Parathyroid adenoma (tissue), 2 donors: Measurements from ENCODE around the gene IFIT1B.

Source experiments
- H2AFZ ChIP-seq: fragments of 300-600 bp; sonication (generic); one replicate; pipeline ENCODE4 v1.7.0; 2017; ENCODE audit warnings: antibody characterized with exemption, mild to moderate bottlenecking
- H3K27ac ChIP-seq: fragments of 300-600 bp; sonication (generic); one replicate; pipeline ENCODE4 v1.7.0; 2017
- H3K27me3 ChIP-seq: fragments of 300-600 bp; sonication (generic); one replicate; pipeline ENCODE4 v1.7.0; 2017; ENCODE audit warnings: low read length; ENCODE audit not compliant: control insufficient read depth, insufficient read depth
- H3K36me3 ChIP-seq: fragments of 300-600 bp; sonication (generic); one replicate; pipeline ENCODE4 v1.7.0; 2017; ENCODE audit warnings: low read length; ENCODE audit not compliant: control insufficient read depth, insufficient read depth
- H3K4me1 ChIP-seq: fragments of 300-600 bp; sonication (generic); one replicate; pipeline ENCODE4 v1.7.0; 2017; ENCODE audit warnings: control low read depth
- H3K4me2 ChIP-seq: fragments of 300-600 bp; sonication (generic); one replicate; pipeline ENCODE4 v1.7.0; 2017; ENCODE audit warnings: low read length
- H3K4me3 ChIP-seq: fragments of 300-600 bp; sonication (generic); one replicate; pipeline ENCODE4 v1.7.0; 2017; ENCODE audit warnings: low read depth, low read length
- H3K79me2 ChIP-seq: fragments of 300-600 bp; sonication (generic); one replicate; pipeline ENCODE4 v1.7.0; 2017; ENCODE audit warnings: control low read depth
- H3K9ac ChIP-seq: fragments of 300-600 bp; sonication (generic); one replicate; pipeline ENCODE4 v1.7.0; 2017; ENCODE audit warnings: mild to moderate bottlenecking
- H3K9me3 ChIP-seq: fragments of 300-600 bp; sonication (generic); one replicate; pipeline ENCODE4 v1.7.0; 2017; ENCODE audit warnings: low read length; ENCODE audit not compliant: control insufficient read depth
- TF ChIP-seq, protein P1 (sequence below): fragments of 300-600 bp; sonication (generic); IDR thresholded peaks from one replicate; pipeline ENCODE4 v1.7.0; 2017; ENCODE audit warnings: antibody characterized with exemption, mild to moderate bottlenecking
- donor health status: primary hyperparathyroidism.

IFIT1B gene

DNA sequence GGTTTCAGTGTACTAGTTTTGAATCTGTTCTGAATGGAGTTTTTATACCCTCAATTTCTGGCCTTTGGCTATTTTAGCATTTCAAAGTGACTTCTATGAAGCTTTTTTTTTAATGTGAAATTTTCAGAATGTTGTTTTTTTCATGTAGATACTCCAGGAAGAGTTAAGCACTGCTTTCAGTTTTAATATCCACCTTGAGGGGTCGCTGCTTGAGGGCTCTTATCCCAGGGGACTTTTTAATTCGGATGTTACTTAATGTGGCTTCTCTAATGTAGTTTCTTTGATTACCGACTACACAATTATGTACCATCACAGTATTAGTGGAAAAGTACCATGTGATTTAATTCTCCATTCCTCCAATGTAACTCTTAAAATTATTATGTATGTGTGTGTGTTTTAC is 41.7 kb downstream of the IFIT1B start:
- Histone ChIP-seq H3K4me3 (no peak overlapping the region), H3K4me2 (no peak overlapping the region), H3K36me3 (no peaks in the 10 kb centered on the region), H3K79me2 (peaks cover 7% of the 10 kb centered on the region), H3K27ac (no peak overlapping the region), H3K4me1 (peaks cover 13% of the 10 kb centered on the region), H3K27me3 (no peaks in the 10 kb centered on the region), H2AFZ (no peak overlapping the region), H3K9ac (no peak overlapping the region), H3K9me3 (no peaks in the 10 kb centered on the region)
- TF ChIP-seq, protein P1, sequence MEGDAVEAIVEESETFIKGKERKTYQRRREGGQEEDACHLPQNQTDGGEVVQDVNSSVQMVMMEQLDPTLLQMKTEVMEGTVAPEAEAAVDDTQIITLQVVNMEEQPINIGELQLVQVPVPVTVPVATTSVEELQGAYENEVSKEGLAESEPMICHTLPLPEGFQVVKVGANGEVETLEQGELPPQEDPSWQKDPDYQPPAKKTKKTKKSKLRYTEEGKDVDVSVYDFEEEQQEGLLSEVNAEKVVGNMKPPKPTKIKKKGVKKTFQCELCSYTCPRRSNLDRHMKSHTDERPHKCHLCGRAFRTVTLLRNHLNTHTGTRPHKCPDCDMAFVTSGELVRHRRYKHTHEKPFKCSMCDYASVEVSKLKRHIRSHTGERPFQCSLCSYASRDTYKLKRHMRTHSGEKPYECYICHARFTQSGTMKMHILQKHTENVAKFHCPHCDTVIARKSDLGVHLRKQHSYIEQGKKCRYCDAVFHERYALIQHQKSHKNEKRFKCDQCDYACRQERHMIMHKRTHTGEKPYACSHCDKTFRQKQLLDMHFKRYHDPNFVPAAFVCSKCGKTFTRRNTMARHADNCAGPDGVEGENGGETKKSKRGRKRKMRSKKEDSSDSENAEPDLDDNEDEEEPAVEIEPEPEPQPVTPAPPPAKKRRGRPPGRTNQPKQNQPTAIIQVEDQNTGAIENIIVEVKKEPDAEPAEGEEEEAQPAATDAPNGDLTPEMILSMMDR: peak; percentile 28

DNA sequence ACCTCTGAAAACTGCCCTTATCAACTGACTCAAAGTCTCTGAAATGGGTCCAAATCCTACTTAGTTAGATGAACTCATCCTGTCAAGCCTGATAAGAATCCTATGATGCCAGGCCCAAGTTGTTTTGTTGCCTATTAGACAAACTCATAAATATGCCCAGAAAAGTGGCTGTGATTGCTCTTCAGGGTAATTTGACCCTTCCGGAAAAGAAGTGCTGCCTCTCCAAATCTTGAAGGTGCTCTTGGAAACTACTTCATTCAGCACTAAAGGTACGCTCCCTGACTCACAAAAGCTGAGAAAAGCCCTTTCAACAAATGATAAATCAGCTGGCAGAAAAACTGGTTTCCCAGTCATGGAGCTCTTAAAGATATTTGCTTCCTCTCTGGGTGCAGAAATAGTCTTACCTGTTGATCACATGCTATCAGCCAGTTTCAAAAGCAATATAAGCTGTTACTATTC is 43.2 kb downstream of the IFIT1B start:
- H3K4me3 ChIP-seq: no peak overlapping the region
- H3K36me3 ChIP-seq: no peaks in the 10 kb centered on the region
- TF ChIP-seq, protein P1: no peak
- peak overlapping the region; percentile 79 for H3K27ac ChIP-seq
- H3K9me3 ChIP-seq: no peaks in the 10 kb centered on the region
- H3K27me3 ChIP-seq: no peaks in the 10 kb centered on the region
- no peak overlapping the region for H3K9ac ChIP-seq
- peaks cover 2% of the 10 kb centered on the region for H3K79me2 ChIP-seq
- no peak overlapping the region for H2AFZ ChIP-seq
- H3K4me1 ChIP-seq: peaks cover 13% of the 10 kb centered on the region
- H3K4me2 ChIP-seq: peak overlapping the region; percentile 32

DNA sequence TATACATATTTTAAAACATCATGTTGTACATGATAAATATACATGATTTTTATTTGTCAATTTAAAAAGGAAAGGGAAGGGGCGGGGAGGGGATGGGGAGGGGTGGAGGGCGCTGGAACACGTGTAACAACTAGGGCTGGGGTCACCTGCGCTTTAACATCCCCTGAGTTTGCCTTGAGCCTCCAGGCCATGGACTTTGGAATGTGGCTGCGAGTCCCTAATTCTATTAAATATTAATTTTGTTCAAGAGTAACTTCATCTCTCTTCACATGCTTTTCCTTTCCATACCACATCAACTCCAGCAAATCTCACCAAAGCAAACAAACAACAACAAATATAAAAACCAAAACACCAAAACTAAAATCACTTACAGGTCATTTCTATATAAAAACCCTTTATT is 47.1 kb downstream of the IFIT1B start:
- TF ChIP-seq, protein P1: no peak

DNA sequence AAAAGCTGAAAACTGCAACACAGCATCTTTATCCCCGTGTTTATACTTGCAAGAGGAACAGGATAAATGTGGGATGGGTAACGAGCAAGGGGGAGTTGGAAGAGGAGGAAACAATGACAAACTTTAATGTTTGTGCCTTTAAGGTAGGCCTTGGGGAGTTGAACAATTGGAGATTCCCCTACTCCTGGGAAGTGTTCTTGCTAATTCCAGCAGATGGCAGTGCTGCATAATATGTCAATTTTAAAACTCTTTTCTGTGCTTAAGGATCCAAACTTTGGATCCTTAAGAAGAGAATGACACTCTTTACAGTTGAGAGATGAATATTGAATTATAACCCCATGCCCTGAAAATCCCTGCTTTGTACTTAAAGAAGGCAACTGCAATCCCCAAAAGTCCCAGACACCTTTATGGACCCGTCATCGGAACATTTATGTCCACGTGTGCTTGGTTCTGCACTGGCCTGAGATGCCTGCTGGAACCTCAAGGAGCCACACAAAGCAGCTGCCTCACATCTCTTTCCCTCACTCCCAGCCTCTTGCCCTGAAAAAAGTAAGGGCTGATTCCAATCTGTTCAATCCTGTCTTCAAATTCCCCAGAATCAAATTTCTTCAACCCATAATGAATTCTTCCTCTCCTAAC is 48.5 kb downstream of the IFIT1B start:
- Histone ChIP-seq H3K4me1 (peaks cover 6% of the 10 kb centered on the region), H3K79me2 (no peaks in the 10 kb centered on the region), H3K27ac (no peak overlapping the region), H3K9me3 (no peaks in the 10 kb centered on the region), H3K27me3 (no peaks in the 10 kb centered on the region), H3K9ac (no peak overlapping the region), H2AFZ (no peak overlapping the region), H3K4me2 (no peak overlapping the region), H3K36me3 (no peaks in the 10 kb centered on the region), H3K4me3 (no peak overlapping the region)
- TF ChIP-seq, protein P1: peak; percentile 85

More for the DNA sequence above, 47.1 kb downstream of the IFIT1B start:
- H3K4me1 ChIP-seq: peaks cover 13% of the 10 kb centered on the region
- no peak overlapping the region for H3K9ac ChIP-seq
- H3K36me3 ChIP-seq: no peaks in the 10 kb centered on the region
- no peaks in the 10 kb centered on the region for H3K79me2 ChIP-seq
- H3K27ac ChIP-seq: no peak overlapping the region
- no peaks in the 10 kb centered on the region for H3K9me3 ChIP-seq
- no peak overlapping the region for H3K4me3 ChIP-seq
- H3K4me2 ChIP-seq: no peak overlapping the region
- no peaks in the 10 kb centered on the region for H3K27me3 ChIP-seq
- no peak overlapping the region for H2AFZ ChIP-seq

DNA sequence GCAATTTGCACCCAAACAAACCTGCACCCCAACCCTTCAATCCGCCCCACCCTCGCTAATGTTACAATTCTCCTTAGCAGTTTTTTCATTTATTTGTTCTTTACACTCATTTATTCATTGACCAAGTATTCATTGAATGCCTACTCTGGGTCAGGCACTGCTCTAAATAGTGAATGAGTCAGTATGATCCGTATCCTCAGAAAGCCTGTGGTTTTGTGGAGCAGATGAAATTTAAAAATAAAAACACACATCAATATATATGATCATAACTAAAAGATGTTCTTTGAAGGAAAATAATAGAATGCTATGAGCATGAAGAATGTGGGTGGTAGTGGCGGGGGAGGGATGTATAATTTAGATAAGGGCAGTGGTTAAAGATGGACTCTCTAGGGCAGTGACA is 49.8 kb downstream of the IFIT1B start:
- Histone ChIP-seq H3K27me3 (no peaks in the 10 kb centered on the region), H3K27ac (no peak overlapping the region), H2AFZ (no peak overlapping the region), H3K79me2 (no peaks in the 10 kb centered on the region), H3K4me3 (no peak overlapping the region), H3K9me3 (no peaks in the 10 kb centered on the region), H3K4me2 (no peak overlapping the region), H3K36me3 (no peaks in the 10 kb centered on the region), H3K4me1 (peaks cover 4% of the 10 kb centered on the region), H3K9ac (no peak overlapping the region)
- TF ChIP-seq, protein P1: no peak
